Renal cortex interstitium (tissue), 15 donors: ENCODE measurements around the gene TMIGD2. TPM values are rescaled to one million over a fixed set of nuclear protein-coding genes. Genes with fewer than 3 reads are reported as not detected.
A peak's percentile ranks its signal among the peaks of the same experiment; 100 is the strongest.
"Not testable (repeated sequence)": the region's sequence is repeated elsewhere in the genome, so short reads cannot be mapped to it uniquely, and the experiment has no call there.

Source experiments
- DNase-seq, 11 donors: peaks; one replicate each; pipeline ENCODE4 v3.0.0-alpha.2; 2013; ENCODE audit warnings: low read depth in 9 of 11, low spot score in 4 of 11; ENCODE audit errors: extremely low read depth in 1 of 11
- long read RNA-seq, 16 experiments: transcript quantifications; one replicate each; lab custom pipeline, GENCODE V29; 2026
- polyA plus RNA-seq, 3 donors: library from polyadenylated mRNA; unstranded; fragments of 120-200 nt; gene quantifications; one replicate each; pipeline ENCODE4 v1.2.1, GENCODE V29; 2013; ENCODE audit not compliant: insufficient read length in 3 of 3

Gene TMIGD2
- under 1 TPM; 0.22 to 0.39 (median 0.38) TPM for polyA plus RNA-seq
- long read RNA-seq, donor 1 = 0 reads
- long read RNA-seq, donor 2 = 0 reads
- long read RNA-seq, donor 3, partial matches to known transcripts = 0 of 1 reads
- long read RNA-seq, donor 3, other reads (novel, unspliced or antisense) = 0 of 1 reads
- long read RNA-seq, donor 4 = 0 reads
- long read RNA-seq, donor 5 = 0 reads
- long read RNA-seq, donor 6 = 0 reads
- long read RNA-seq, donor 7 = 0 reads
- long read RNA-seq, donor 8 = 0 reads
- long read RNA-seq, donor 9 = 0 reads
- long read RNA-seq, donor 10 = 0 reads
- long read RNA-seq, donor 11 = 0 reads
- long read RNA-seq, donor 12 = 0 reads
- long read RNA-seq, donor 13 = 0 reads
- long read RNA-seq, donor 14 = 0 reads
- long read RNA-seq, donor 15 = 0 reads
- long read RNA-seq, donor 16 = 0 reads

- no peak for DNase-seq
These were observed at the start of gene TMIGD2 for GRCh38 chr19:4302243-4302640. TSS of gene TMIGD2 (minus strand) at chr19:4302389. CDS start at chr19:4302385, 4 bp downstream.

GRCh38 chr19:4350726-4351125 lies 48.5 kb upstream of the TMIGD2 start:
- DNase-seq = no peak

GRCh38 chr19:4350111-4350510 lies 47.9 kb upstream of the TMIGD2 start:
- no peak for DNase-seq

- DNase-seq = not testable (repeated sequence)
These were observed 47.0 kb upstream of the TMIGD2 start for GRCh38 chr19:4349225-4349624.

GRCh38 chr19:4347521-4347920 lies 45.3 kb upstream of the TMIGD2 start:
- DNase-seq = no peak

- DNase-seq = no peak
These were observed 43.8 kb upstream of the TMIGD2 start for GRCh38 chr19:4346020-4346383.

- DNase-seq = no peak
These were observed 43.3 kb upstream of the TMIGD2 start for GRCh38 chr19:4345342-4346019.

- peak in 10 of 11 donors; percentile 77 to 92 (median 86) for DNase-seq
These were observed 41.5 kb upstream of the TMIGD2 start, which contains the start of gene MPND for GRCh38 chr19:4343370-4344307. TSS of gene MPND (plus strand) at chr19:4343562. CDS start at chr19:4343594, 32 bp downstream.

- DNase-seq = peak; percentile 99 to 100 (median 100)
These were observed 40.6 kb upstream of the TMIGD2 start for GRCh38 chr19:4342615-4343369.

GRCh38 chr19:4342314-4342614 lies 40.1 kb upstream of the TMIGD2 start:
- peak in 1 of 11 donors; percentile 64 for DNase-seq

GRCh38 chr19:4338441-4339355 lies 36.5 kb upstream of the TMIGD2 start, which contains the start of gene STAP2:
TSS of gene STAP2 (minus strand) at chr19:4338827. CDS start at chr19:4338753, 74 bp downstream.
- no peak for DNase-seq

GRCh38 chr19:4337906-4338440 lies 35.8 kb upstream of the TMIGD2 start:
- DNase-seq = no peak

GRCh38 chr19:4334929-4335570 lies 32.9 kb upstream of the TMIGD2 start:
- no peak for DNase-seq

- no peak for DNase-seq
These were observed 27.7 kb upstream of the TMIGD2 start for GRCh38 chr19:4329858-4330257.

- not testable (repeated sequence) for DNase-seq
These were observed 26.9 kb upstream of the TMIGD2 start for GRCh38 chr19:4328991-4329681.

GRCh38 chr19:4328243-4328990 lies 26.2 kb upstream of the TMIGD2 start:
- DNase-seq = peak; percentile 84 to 95 (median 91)
